ENCODE data around the gene PLXNA3. TPM values are rescaled to one million over a fixed set of nuclear protein-coding genes. Genes with fewer than 3 reads are reported as not detected.

PLXNA3 gene
- total RNA-seq, 1 donor from 2014 or later = 128 TPM

DNA sequence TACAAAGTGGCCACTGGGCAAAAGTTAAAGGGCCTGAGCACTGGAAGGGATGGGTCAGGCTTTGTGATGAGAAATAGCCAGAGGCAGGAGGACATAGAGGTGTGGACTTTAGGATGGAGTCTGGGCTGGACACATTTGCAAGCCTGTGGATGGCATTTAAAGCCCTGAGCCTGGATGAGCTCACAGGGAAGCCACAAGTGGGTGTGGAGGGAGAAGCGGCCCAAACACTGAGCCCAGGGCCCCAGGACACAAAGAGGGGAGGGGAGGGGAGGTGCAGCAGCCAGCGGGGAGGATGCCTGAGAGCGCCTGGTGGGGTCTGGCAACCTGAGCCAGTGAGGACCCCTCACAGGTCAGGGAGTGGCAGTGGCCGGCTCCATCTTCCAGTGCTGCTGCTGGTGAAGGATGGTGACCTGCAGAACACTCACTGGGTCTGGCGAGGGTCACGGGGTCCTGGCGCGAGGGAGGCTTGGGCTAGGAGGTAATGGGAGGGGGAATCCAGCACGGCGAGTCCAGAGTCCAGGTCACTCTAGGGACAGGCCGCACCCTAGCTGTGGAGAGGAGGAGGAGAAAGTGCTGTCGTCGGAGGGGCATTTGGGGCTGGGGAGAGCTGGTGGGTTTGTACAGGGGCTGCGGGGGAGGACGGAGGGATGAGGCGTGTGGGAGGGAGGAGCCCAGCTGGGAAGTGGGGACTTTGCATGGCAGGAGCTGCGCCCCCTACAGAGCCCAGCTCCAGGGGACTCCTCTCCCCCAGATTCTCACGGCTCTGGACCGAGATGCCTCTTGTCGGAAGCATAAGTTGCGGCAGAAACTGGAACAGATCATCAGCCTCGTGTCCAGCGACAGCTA lies 14.0 kb downstream of the PLXNA3 start:
- Mint-ChIP-seq H3K4me1 (no peaks in the 10 kb centered on the region), H3K27ac (no peak overlapping the region), H3K27me3 (ENCODE audit: low read depth) (no peaks in the 10 kb centered on the region), H3K4me3 (no peak overlapping the region), H3K9me3 (peaks cover 12% of the 10 kb centered on the region), H3K36me3 (peaks cover 12% of the 10 kb centered on the region)
- no peak for TF ChIP-seq CTCF (IDR thresholded peaks at IDR 0.05; ENCODE audit: unreplicated experiment)
- no peak for DNase-seq (ENCODE audit: low spot score in 2 of 2, unreplicated experiment in 2 of 2)

- TF ChIP-seq CTCF (IDR thresholded peaks at IDR 0.05; ENCODE audit: unreplicated experiment) = no peak
- no peaks in the 10 kb centered on the region for H3K27me3 Mint-ChIP-seq (ENCODE audit: low read depth)
- peaks cover 12% of the 10 kb centered on the region for H3K9me3 Mint-ChIP-seq
- peaks cover 12% of the 10 kb centered on the region for H3K36me3 Mint-ChIP-seq
- no peak overlapping the region for H3K27ac Mint-ChIP-seq
- H3K4me3 Mint-ChIP-seq = no peak overlapping the region
- no peaks in the 10 kb centered on the region for H3K4me1 Mint-ChIP-seq
- DNase-seq (ENCODE audit: low spot score in 2 of 2, unreplicated experiment in 2 of 2) = no peak
Measured at GRCh38 chrX:154472685-154473632, 14.9 kb downstream of the PLXNA3 start.

DNA sequence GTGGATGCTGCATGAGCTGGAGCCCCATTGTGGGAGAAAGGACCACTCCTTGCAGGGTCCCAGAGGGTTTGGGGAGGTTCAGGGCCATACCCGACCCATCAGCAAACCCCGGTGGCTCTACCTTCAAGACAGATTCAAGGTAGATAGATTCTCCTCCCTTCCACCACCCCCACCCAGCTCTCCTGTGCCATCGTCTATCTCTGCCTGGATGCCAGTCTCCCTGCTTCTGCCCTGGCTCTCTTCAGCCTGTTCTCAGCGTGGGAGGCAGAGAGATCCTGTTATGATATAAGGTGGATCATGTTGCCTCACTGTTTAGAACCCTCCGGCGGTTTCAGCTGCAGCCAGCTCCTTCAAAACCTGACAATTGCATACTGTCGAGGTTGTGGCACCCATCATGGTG lies 15.6 kb downstream of the PLXNA3 start:
- H3K27ac Mint-ChIP-seq = no peak overlapping the region
- peaks cover 2% of the 10 kb centered on the region for H3K4me1 Mint-ChIP-seq
- H3K27me3 Mint-ChIP-seq (ENCODE audit: low read depth) = no peaks in the 10 kb centered on the region
- DNase-seq (ENCODE audit: low spot score in 2 of 2, unreplicated experiment in 2 of 2) = no peak
- H3K4me3 Mint-ChIP-seq = no peak overlapping the region
- H3K36me3 Mint-ChIP-seq = peaks cover 12% of the 10 kb centered on the region
- peaks cover 12% of the 10 kb centered on the region for H3K9me3 Mint-ChIP-seq
- no peak for TF ChIP-seq CTCF (IDR thresholded peaks at IDR 0.05; ENCODE audit: unreplicated experiment)

- Mint-ChIP-seq H3K4me3 (no peak overlapping the region), H3K27me3 (ENCODE audit: low read depth) (no peaks in the 10 kb centered on the region), H3K27ac (no peak overlapping the region), H3K36me3 (peaks cover 12% of the 10 kb centered on the region), H3K9me3 (peaks cover 12% of the 10 kb centered on the region), H3K4me1 (peaks cover 2% of the 10 kb centered on the region)
- no peak for DNase-seq (ENCODE audit: low spot score in 2 of 2, unreplicated experiment in 2 of 2)
- TF ChIP-seq CTCF (IDR thresholded peaks at IDR 0.05; ENCODE audit: unreplicated experiment) = no peak
Measured at GRCh38 chrX:154476821-154477220, 18.7 kb downstream of the PLXNA3 start.

GRCh38 chrX:154477891-154478477 lies 19.9 kb downstream of the PLXNA3 start:
- Mint-ChIP-seq H3K27me3 (ENCODE audit: low read depth) (no peaks in the 10 kb centered on the region), H3K27ac (peak overlapping the region; percentile 12), H3K36me3 (peaks cover 12% of the 10 kb centered on the region), H3K9me3 (peaks cover 12% of the 10 kb centered on the region), H3K4me3 (peak overlapping the region; percentile 73), H3K4me1 (peaks cover 2% of the 10 kb centered on the region)
- no peak for TF ChIP-seq CTCF (IDR thresholded peaks at IDR 0.05; ENCODE audit: unreplicated experiment)
- no peak for DNase-seq (ENCODE audit: low spot score in 2 of 2, unreplicated experiment in 2 of 2)
